IPS-18c (cell line): ENCODE data around the gene PHACTR1.

ENCODE experiments used
- H3K4me3 ChIP-seq: 2 replicates; pipeline ENCODE4 v1.7.0; 2013; ENCODE audit warnings: low read depth, mild to moderate bottlenecking, low read length, moderate library complexity; ENCODE audit not compliant: insufficient read depth
- H3K9me3 ChIP-seq: one replicate; pipeline ENCODE4 v1.6.1; 2013; ENCODE audit warnings: mild to moderate bottlenecking, low read length, moderate library complexity; ENCODE audit not compliant: control insufficient read depth, insufficient read depth

The PHACTR1 gene

DNA sequence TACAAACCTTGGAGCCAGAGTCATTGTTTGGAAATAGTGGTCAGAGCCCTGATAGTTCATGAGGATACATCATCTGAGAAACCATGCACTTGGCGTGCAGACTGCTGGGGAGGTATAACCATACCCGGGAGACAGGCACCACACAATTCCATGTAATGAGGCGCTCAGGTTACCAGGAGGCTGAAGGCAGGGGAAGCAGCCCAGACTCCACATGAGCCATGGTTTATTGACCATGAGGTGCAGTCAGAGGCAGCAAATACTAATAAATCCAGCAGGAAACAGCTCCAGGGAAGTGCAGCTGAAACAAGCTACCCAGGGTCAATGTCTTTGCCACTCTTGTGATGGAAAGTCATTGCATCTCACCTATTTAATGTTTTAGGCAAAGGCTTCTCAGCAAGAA, 455.7 kb downstream of the PHACTR1 start:
- H3K9me3 ChIP-seq = no peaks in the 10 kb centered on the region
- no peak overlapping the region for H3K4me3 ChIP-seq

- Histone ChIP-seq H3K9me3 (no peaks in the 10 kb centered on the region), H3K4me3 (no peak overlapping the region)
Measured at GRCh38 chr6:13175087-13175486, 458.5 kb downstream of the PHACTR1 start.

- Histone ChIP-seq H3K9me3 (no peaks in the 10 kb centered on the region), H3K4me3 (no peak overlapping the region)
Measured at GRCh38 chr6:13175759-13176158, 459.2 kb downstream of the PHACTR1 start.

GRCh38 chr6:13177664-13178063, 461.1 kb downstream of the PHACTR1 start:
- Histone ChIP-seq H3K4me3 (no peak overlapping the region), H3K9me3 (no peaks in the 10 kb centered on the region)

DNA sequence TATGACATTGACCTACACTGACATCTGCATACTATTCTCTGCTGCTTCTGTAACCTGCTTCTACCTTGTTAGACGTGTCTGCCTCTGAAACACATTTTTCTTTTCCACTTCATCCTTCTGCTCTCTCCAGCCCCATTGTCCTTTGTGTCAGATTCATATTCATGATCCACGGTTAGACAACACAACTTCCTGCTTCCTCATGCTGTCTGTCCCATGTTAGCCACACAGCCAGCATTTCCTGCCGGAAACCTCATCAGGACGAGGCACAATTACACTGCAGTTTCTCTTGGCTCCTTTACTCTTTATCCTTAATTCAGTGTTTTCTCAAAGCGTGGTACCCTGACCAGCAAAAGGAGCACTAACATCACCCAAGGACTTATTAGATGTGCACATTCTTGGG, 461.5 kb downstream of the PHACTR1 start:
- no peaks in the 10 kb centered on the region for H3K9me3 ChIP-seq
- no peak overlapping the region for H3K4me3 ChIP-seq

DNA sequence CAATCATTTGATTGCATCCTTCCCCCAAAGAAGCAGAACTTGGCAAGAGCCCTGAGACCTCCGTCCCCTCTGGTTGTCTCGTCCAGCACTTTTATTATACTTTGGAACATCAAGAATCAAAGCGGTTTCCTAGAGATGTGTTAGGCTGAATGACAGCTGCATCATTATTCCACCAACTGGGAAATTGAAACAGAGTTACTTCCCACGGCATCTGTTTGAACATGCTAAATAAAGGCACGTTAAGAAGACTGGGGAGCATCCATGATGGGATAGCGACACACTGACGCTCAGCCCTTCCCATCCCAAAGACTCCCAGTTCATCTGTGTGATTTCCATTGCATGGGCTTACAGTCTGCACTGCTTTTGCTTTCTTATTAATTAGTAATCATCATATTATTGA, 464.0 kb downstream of the PHACTR1 start:
- Histone ChIP-seq H3K4me3 (no peak overlapping the region), H3K9me3 (no peaks in the 10 kb centered on the region)

GRCh38 chr6:13181393-13181792, 464.8 kb downstream of the PHACTR1 start:
- Histone ChIP-seq H3K9me3 (no peaks in the 10 kb centered on the region), H3K4me3 (no peak overlapping the region)

DNA sequence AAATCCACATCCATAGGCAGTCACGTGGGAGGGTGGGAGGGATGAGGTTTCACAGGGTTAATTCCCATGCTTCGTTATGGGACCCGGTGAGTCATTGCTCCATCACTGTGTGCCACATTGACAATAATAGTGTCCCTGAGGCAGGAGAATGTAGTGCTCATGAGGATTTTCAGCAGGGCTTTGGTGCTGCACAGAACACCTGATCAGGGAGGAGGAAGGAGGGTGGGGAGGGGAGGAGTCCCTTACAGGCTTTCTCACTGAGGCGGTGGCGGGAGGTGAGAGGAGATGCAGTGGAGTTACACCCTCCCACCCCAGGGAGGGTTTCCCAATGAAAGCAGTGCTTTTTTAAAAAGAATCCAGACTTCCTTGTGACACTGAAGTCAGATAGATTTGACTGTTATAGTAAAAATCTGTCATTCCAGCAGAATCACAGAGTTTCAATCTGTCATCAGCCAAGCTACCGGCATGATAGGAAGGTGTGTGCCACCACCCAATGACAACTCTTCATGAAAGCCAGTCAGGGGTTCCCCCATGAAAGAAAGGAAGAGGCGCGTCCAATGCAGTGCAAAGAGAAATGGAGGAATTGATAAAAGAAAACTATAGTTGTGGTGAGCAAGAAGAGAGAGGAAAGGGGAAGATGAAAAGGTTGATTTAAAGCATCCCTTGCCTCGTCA, 467.0 kb downstream of the PHACTR1 start:
- H3K4me3 ChIP-seq = no peak overlapping the region
- H3K9me3 ChIP-seq = no peaks in the 10 kb centered on the region

DNA sequence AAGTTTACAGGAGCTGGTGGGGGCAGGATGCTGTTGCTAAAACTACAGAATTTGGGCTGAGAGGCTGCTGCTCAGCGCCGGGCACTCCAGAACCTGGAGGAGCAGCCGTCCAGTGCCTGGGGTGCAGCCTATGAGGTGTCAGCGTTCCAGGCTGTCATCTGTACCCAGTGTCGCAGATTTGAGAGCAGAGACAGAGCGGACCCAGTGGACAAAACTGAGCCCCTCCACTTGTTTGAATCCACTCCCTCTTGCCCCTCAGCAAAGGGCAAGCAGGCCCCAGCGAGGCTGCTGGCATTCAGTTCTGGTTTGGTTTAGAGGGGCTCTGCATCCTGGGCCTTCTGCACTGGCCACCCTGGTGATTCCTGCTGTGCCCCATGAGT, 467.5 kb downstream of the PHACTR1 start:
- Histone ChIP-seq H3K4me3 (no peak overlapping the region), H3K9me3 (no peaks in the 10 kb centered on the region)

- Histone ChIP-seq H3K4me3 (no peak overlapping the region), H3K9me3 (no peaks in the 10 kb centered on the region)
Measured at GRCh38 chr6:13184547-13184946, 468.0 kb downstream of the PHACTR1 start.

- H3K9me3 ChIP-seq = no peaks in the 10 kb centered on the region
- H3K4me3 ChIP-seq = no peak overlapping the region
Measured at GRCh38 chr6:13186861-13187260, 470.3 kb downstream of the PHACTR1 start.

- Histone ChIP-seq H3K4me3 (no peak overlapping the region), H3K9me3 (no peaks in the 10 kb centered on the region)
Measured at GRCh38 chr6:13187692-13188091, 471.1 kb downstream of the PHACTR1 start.

DNA sequence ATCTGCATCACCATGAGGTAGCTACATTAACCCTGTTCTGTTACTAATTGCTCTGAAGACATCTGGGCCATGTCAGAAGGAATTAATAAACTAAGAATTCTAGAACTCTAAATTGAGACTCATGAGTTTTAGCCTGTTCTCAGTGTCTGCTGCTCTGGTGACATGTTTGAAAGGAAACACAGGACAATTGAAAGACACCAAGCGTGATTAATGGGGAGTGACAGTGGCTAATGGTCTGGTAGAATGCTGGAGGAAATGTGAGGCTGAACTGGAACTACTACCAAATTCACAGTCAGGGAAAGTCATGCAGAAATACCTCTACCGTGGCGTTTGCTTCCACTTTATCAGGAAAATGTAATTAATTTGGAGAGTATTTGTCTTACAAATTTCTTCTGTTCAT, 471.7 kb downstream of the PHACTR1 start:
- no peaks in the 10 kb centered on the region for H3K9me3 ChIP-seq
- no peak overlapping the region for H3K4me3 ChIP-seq

- no peaks in the 10 kb centered on the region for H3K9me3 ChIP-seq
Measured at GRCh38 chr6:13189710-13190109, 473.1 kb downstream of the PHACTR1 start.

GRCh38 chr6:13190376-13190775, 473.8 kb downstream of the PHACTR1 start:
- H3K4me3 ChIP-seq = no peak overlapping the region

More at GRCh38 chr6:13189710-13190109, 473.1 kb downstream of the PHACTR1 start:
- H3K4me3 ChIP-seq = no peak overlapping the region

GRCh38 chr6:13191461-13191860, 474.9 kb downstream of the PHACTR1 start:
- H3K4me3 ChIP-seq = no peak overlapping the region
- H3K9me3 ChIP-seq = no peaks in the 10 kb centered on the region

More at GRCh38 chr6:13190376-13190775, 473.8 kb downstream of the PHACTR1 start:
- H3K9me3 ChIP-seq = no peaks in the 10 kb centered on the region

GRCh38 chr6:13194852-13195251, 478.3 kb downstream of the PHACTR1 start:
- Histone ChIP-seq H3K9me3 (no peaks in the 10 kb centered on the region), H3K4me3 (no peak overlapping the region)

DNA sequence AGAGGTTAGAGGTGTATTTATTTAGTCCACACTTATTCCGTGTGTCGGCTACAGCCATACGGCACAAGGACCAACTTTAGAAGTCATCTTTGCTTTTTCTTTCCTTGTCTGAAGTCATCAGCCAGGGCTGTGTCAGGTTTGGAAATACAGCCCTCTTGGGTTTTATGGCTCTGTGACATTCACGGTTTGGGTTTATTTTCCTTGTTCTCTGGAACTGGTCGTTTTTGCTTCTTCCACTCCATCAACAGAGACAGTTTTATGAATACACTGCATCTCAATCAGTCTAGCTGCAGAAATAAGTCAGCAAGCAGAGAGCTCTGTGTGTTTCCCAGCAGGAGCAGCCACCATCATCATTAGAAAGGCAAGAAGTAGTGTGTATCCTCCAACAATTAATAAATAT, 479.2 kb downstream of the PHACTR1 start:
- no peak overlapping the region for H3K4me3 ChIP-seq
- H3K9me3 ChIP-seq = no peaks in the 10 kb centered on the region

GRCh38 chr6:13198168-13198567, 481.6 kb downstream of the PHACTR1 start:
- H3K4me3 ChIP-seq = no peak overlapping the region
- H3K9me3 ChIP-seq = no peaks in the 10 kb centered on the region
